ENCODE data around the gene SECISBP2.
"Not testable (repeated sequence)": the region's sequence is repeated elsewhere in the genome, so short reads cannot be mapped to it uniquely, and the experiment has no call there.

Gene SECISBP2

DNA sequence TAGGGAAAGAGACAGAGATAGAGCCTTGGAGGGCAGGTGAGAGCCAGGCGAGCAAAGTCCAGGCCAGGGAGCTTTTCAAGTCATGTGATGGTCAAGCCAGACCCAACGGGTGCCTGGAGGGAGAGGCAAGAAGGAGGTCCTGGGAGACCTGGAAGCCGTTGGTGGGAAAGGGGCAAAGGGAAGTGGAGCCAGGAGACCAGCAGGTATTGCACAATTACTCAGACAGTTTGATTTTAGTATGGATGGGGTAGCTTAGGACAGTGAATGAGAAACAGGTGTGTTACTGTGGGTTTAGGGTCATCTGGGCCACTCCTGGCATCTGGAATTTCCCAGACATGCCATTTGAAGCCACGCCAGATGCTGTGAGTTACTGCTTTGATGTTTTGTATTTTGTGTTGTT is 5.1 kb downstream of the SECISBP2 start:
- H3K4me1 ChIP-seq (ENCODE audit: control insufficient read depth, insufficient read depth, low read length): peaks cover 8% of the 10 kb centered on the region
- H3K27me3 ChIP-seq (ENCODE audit: control insufficient read depth in 1 of 2, insufficient read depth in 2 of 2, low read length in 2 of 2): no peaks in the 10 kb centered on the region
- no peak overlapping the region for H3K27ac ChIP-seq (ENCODE audit: low read length)
- no peak overlapping the region for H3K4me3 ChIP-seq (ENCODE audit: low read length in 2 of 2)
- H3K9ac ChIP-seq (ENCODE audit: low read length in 2 of 2): no peak overlapping the region
- H3K36me3 ChIP-seq (ENCODE audit: control insufficient read depth in 2 of 2, insufficient read depth in 2 of 2, low read length in 2 of 2): peaks cover 8% of the 10 kb centered on the region in 2 donors
- no peaks in the 10 kb centered on the region for H3K9me3 ChIP-seq (ENCODE audit: control insufficient read depth in 2 of 2, low read length in 2 of 2)

DNA sequence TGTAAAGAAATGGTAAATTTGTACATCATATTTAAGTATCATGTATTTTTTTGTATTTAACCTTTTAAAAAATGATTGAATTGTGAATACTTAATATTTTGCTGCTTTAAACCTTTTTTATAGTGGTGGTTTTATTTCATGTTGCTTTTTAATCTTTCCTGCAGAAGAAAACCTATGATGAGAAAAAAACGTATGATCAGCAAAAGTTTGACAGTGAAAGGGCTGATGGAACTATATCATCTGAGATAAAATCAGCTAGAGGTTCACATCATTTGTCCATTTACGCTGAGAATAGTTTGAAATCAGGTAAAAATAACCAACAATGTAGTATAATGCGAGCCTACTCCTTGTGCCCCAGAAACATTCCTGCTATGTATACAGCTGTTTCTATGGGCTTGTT is 7.4 kb downstream of the SECISBP2 start:
- H3K9ac ChIP-seq (ENCODE audit: low read length in 2 of 2): no peak overlapping the region
- no peaks in the 10 kb centered on the region for H3K27me3 ChIP-seq (ENCODE audit: control insufficient read depth in 1 of 2, insufficient read depth in 2 of 2, low read length in 2 of 2)
- H3K36me3 ChIP-seq (ENCODE audit: control insufficient read depth in 2 of 2, insufficient read depth in 2 of 2, low read length in 2 of 2): peaks cover 19 to 24% of the 10 kb centered on the region in 2 donors
- no peaks in the 10 kb centered on the region for H3K4me1 ChIP-seq (ENCODE audit: control insufficient read depth, insufficient read depth, low read length)
- no peak overlapping the region for H3K27ac ChIP-seq (ENCODE audit: low read length)
- no peak overlapping the region for H3K4me3 ChIP-seq (ENCODE audit: low read length in 2 of 2)
- H3K9me3 ChIP-seq (ENCODE audit: control insufficient read depth in 2 of 2, low read length in 2 of 2): no peaks in the 10 kb centered on the region

DNA sequence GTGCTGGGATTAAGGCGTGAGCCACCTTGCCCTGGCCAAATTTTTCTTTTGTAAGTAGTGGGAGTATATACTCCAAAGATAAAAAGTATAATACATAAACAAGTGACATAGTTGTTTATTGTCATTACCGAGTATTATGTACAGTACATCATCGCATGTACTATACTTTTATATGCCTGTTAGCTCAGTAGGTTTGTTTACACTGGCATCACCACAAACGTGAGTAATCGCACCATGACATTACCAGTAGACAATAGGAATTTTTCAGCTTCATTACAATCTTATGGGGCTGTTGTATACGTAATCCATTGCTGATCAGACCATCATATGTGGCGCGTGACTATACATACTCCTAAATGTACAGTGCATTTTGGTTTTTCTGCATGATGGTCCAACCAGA is 9.8 kb downstream of the SECISBP2 start:
- Histone ChIP-seq H3K27ac (ENCODE audit: low read length) (no peak overlapping the region), H3K4me3 (ENCODE audit: low read length in 2 of 2) (no peak overlapping the region), H3K9me3 (ENCODE audit: control insufficient read depth in 2 of 2, low read length in 2 of 2) (no peaks in the 10 kb centered on the region), H3K4me1 (ENCODE audit: control insufficient read depth, insufficient read depth, low read length) (no peaks in the 10 kb centered on the region), H3K36me3 (ENCODE audit: control insufficient read depth in 2 of 2, insufficient read depth in 2 of 2, low read length in 2 of 2) (peaks cover 26 to 39% of the 10 kb centered on the region in 2 donors), H3K27me3 (ENCODE audit: control insufficient read depth in 1 of 2, insufficient read depth in 2 of 2, low read length in 2 of 2) (no peaks in the 10 kb centered on the region), H3K9ac (ENCODE audit: low read length in 2 of 2) (no peak overlapping the region)

DNA sequence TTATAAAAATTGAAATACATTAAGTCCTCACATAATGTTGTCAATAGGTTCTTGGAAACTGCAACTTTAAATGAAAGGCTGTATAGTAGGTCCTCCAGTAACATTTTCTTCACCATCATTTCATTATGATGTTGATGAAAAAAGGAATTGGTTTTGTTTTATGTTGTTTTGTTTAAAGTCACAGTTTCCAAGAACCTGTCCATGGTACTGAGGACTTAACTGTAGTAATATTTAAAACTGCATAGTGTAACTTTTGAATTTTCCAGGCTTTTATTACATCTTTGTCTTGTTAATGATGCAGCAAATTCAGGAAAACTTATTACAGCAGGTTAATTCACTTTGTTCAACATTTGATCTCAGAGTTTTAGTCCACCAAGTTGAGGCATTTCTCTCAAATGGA is 11.6 kb downstream of the SECISBP2 start:
- Histone ChIP-seq H3K27ac (ENCODE audit: low read length) (no peak overlapping the region), H3K4me3 (ENCODE audit: low read length in 2 of 2) (no peak overlapping the region), H3K4me1 (ENCODE audit: control insufficient read depth, insufficient read depth, low read length) (no peaks in the 10 kb centered on the region), H3K36me3 (ENCODE audit: control insufficient read depth in 2 of 2, insufficient read depth in 2 of 2, low read length in 2 of 2) (peaks cover 42 to 51% of the 10 kb centered on the region in 2 donors), H3K9me3 (ENCODE audit: control insufficient read depth in 2 of 2, low read length in 2 of 2) (no peaks in the 10 kb centered on the region), H3K27me3 (ENCODE audit: control insufficient read depth in 1 of 2, insufficient read depth in 2 of 2, low read length in 2 of 2) (no peaks in the 10 kb centered on the region), H3K9ac (ENCODE audit: low read length in 2 of 2) (no peak overlapping the region)

DNA sequence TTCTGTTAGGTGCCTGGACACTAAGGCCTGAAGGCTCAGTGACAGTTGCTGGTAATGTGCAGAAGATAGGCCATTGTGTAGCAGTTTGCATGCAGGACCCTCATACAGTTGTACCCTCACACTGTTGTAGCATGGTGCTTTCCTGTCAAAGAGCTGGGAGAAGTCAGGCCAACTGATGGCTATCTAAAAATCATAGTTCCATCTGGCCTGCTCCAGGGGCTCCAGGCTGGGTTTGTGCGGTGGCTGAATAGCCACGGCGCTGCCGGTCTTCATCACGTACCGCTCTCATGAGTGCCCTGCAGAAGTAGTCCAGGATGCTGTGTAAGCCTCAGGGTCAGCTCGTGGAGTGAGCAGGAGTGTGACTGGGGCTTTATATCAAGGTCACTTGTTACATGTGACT is 12.2 kb downstream of the SECISBP2 start:
- H3K9me3 ChIP-seq (ENCODE audit: control insufficient read depth in 2 of 2, low read length in 2 of 2): no peaks in the 10 kb centered on the region
- no peak overlapping the region for H3K27ac ChIP-seq (ENCODE audit: low read length)
- no peak overlapping the region for H3K4me3 ChIP-seq (ENCODE audit: low read length in 2 of 2)
- no peak overlapping the region for H3K9ac ChIP-seq (ENCODE audit: low read length in 2 of 2)
- peaks cover 47 to 51% of the 10 kb centered on the region in 2 donors for H3K36me3 ChIP-seq (ENCODE audit: control insufficient read depth in 2 of 2, insufficient read depth in 2 of 2, low read length in 2 of 2)
- no peaks in the 10 kb centered on the region for H3K4me1 ChIP-seq (ENCODE audit: control insufficient read depth, insufficient read depth, low read length)
- H3K27me3 ChIP-seq (ENCODE audit: control insufficient read depth in 1 of 2, insufficient read depth in 2 of 2, low read length in 2 of 2): no peaks in the 10 kb centered on the region

DNA sequence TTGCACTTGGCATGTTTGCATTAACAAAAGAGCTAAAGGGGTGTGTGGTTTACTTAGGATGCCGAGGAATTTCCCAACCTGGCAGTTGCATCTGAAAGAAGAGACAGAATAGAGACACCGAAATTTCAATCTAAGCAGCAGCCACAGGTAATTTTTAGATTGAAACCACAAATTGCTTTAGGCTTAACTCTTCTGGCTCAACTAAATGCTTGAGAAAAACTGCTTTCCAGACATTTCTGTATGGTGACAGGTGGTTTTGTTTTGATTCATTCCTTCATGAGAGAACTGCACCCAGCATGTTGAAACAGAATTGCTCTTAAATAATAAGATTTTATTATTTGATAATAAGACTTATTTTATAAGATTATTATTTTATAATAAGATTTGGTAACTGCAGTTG is 21.5 kb downstream of the SECISBP2 start:
- H3K9ac ChIP-seq (ENCODE audit: low read length in 2 of 2): no peak overlapping the region
- no peak overlapping the region for H3K27ac ChIP-seq (ENCODE audit: low read length)
- H3K9me3 ChIP-seq (ENCODE audit: control insufficient read depth in 2 of 2, low read length in 2 of 2): no peaks in the 10 kb centered on the region
- H3K4me3 ChIP-seq (ENCODE audit: low read length in 2 of 2): no peak overlapping the region
- H3K27me3 ChIP-seq (ENCODE audit: control insufficient read depth in 1 of 2, insufficient read depth in 2 of 2, low read length in 2 of 2): no peaks in the 10 kb centered on the region
- peaks cover 31 to 40% of the 10 kb centered on the region in 2 donors for H3K36me3 ChIP-seq (ENCODE audit: control insufficient read depth in 2 of 2, insufficient read depth in 2 of 2, low read length in 2 of 2)
- H3K4me1 ChIP-seq (ENCODE audit: control insufficient read depth, insufficient read depth, low read length): no peaks in the 10 kb centered on the region

DNA sequence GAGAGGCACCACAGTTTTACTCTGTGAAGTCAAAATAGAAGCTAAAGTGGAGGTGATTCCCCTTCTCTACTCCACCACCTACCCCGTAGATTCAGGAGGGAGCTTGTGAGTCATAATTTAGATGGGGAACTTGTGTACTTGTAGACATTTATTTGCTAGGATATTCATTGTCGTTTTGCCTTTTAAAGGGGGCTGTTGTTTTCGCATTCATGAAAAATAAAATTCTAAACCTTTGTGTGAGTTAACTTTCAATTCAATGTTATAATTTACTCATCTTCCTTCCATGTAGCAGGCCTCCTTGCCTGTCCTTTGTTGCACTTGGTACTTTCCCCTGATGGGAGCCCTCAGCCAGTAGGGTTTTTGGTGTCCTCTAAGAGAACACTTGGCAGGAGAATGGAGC is 22.0 kb downstream of the SECISBP2 start:
- no peaks in the 10 kb centered on the region for H3K27me3 ChIP-seq (ENCODE audit: control insufficient read depth in 1 of 2, insufficient read depth in 2 of 2, low read length in 2 of 2)
- no peak overlapping the region for H3K4me3 ChIP-seq (ENCODE audit: low read length in 2 of 2)
- peaks cover 33 to 42% of the 10 kb centered on the region in 2 donors for H3K36me3 ChIP-seq (ENCODE audit: control insufficient read depth in 2 of 2, insufficient read depth in 2 of 2, low read length in 2 of 2)
- no peak overlapping the region for H3K9ac ChIP-seq (ENCODE audit: low read length in 2 of 2)
- no peaks in the 10 kb centered on the region for H3K9me3 ChIP-seq (ENCODE audit: control insufficient read depth in 2 of 2, low read length in 2 of 2)
- H3K27ac ChIP-seq (ENCODE audit: low read length): no peak overlapping the region
- no peaks in the 10 kb centered on the region for H3K4me1 ChIP-seq (ENCODE audit: control insufficient read depth, insufficient read depth, low read length)

DNA sequence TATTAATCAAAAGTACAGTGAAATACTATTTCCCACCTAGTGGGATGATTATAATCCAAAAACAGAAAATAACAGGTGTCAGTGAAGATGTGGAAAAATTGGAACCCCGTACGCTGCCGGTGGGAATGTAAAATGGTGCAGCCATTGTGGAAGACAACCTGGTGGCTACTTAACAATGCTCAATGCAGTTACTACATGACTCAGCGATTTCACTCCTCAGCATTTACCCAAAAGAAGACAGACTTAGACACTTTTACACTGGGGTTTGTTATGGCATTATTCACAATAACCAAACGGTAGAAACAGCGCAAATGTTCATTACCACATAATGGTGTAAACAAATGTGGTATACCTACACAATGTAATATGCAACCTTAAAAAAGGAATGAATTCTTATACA is 23.9 kb downstream of the SECISBP2 start:
- Histone ChIP-seq H3K4me1 (ENCODE audit: control insufficient read depth, insufficient read depth, low read length) (no peaks in the 10 kb centered on the region), H3K36me3 (ENCODE audit: control insufficient read depth in 2 of 2, insufficient read depth in 2 of 2, low read length in 2 of 2) (peaks cover 45 to 56% of the 10 kb centered on the region in 2 donors), H3K9ac (ENCODE audit: low read length in 2 of 2) (no peak overlapping the region), H3K27me3 (ENCODE audit: control insufficient read depth in 1 of 2, insufficient read depth in 2 of 2, low read length in 2 of 2) (no peaks in the 10 kb centered on the region), H3K9me3 (ENCODE audit: control insufficient read depth in 2 of 2, low read length in 2 of 2) (no peaks in the 10 kb centered on the region), H3K4me3 (ENCODE audit: low read length in 2 of 2) (no peak overlapping the region), H3K27ac (ENCODE audit: low read length) (no peak overlapping the region)

DNA sequence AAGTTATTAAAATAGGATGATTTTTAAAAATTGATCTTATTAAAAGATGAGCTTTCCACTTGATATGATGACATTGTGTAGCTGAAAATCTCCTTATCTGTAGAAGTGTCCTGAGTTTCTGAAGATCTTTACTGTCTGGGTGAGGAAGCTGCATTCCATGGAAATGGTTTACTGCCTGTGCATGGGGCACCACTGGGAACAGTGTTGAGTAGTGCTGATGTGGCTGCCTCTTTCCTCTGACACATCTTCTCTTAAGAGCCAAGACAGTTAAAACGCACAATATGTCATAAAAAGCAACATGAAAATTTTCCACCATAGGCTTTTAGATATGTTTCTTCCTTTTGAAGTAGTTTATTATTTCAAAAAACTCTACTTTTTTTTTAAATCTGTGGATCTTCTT is 24.6 kb downstream of the SECISBP2 start:
- no peak overlapping the region for H3K9ac ChIP-seq (ENCODE audit: low read length in 2 of 2)
- H3K36me3 ChIP-seq (ENCODE audit: control insufficient read depth in 2 of 2, insufficient read depth in 2 of 2, low read length in 2 of 2): peaks cover 43 to 50% of the 10 kb centered on the region in 2 donors
- no peaks in the 10 kb centered on the region for H3K4me1 ChIP-seq (ENCODE audit: control insufficient read depth, insufficient read depth, low read length)
- no peaks in the 10 kb centered on the region for H3K9me3 ChIP-seq (ENCODE audit: control insufficient read depth in 2 of 2, low read length in 2 of 2)
- no peak overlapping the region for H3K27ac ChIP-seq (ENCODE audit: low read length)
- no peaks in the 10 kb centered on the region for H3K27me3 ChIP-seq (ENCODE audit: control insufficient read depth in 1 of 2, insufficient read depth in 2 of 2, low read length in 2 of 2)
- no peak overlapping the region for H3K4me3 ChIP-seq (ENCODE audit: low read length in 2 of 2)

DNA sequence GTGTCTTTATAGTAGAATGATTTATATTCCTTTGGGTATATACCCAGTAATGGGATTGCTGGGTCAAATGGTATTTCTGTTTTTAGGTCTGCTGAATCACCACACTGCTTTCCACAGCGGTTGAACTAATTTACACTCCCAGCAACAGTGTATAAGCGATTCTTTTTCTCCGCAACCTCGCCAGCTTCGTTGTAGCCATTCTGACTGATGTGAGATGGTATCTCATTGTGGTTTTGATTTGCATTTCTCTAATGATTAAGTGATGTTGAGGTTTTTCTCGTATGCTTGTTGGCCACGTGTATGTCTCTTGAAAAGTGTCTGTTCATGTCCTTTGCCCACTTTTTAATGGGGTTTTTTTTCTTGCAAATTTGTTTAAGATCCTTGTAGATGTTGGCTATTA is 25.5 kb downstream of the SECISBP2 start:
- H3K27ac ChIP-seq (ENCODE audit: low read length); H3K4me3 ChIP-seq (ENCODE audit: low read length in 2 of 2); H3K9ac ChIP-seq (ENCODE audit: low read length in 2 of 2); H3K4me1 ChIP-seq (ENCODE audit: control insufficient read depth, insufficient read depth, low read length); H3K27me3 ChIP-seq (ENCODE audit: control insufficient read depth in 1 of 2, insufficient read depth in 2 of 2, low read length in 2 of 2); H3K9me3 ChIP-seq (ENCODE audit: control insufficient read depth in 2 of 2, low read length in 2 of 2): not testable (repeated sequence)
- H3K36me3 ChIP-seq (ENCODE audit: control insufficient read depth in 2 of 2, insufficient read depth in 2 of 2, low read length in 2 of 2): peaks cover 46 to 57% of the 10 kb centered on the region in 2 donors

DNA sequence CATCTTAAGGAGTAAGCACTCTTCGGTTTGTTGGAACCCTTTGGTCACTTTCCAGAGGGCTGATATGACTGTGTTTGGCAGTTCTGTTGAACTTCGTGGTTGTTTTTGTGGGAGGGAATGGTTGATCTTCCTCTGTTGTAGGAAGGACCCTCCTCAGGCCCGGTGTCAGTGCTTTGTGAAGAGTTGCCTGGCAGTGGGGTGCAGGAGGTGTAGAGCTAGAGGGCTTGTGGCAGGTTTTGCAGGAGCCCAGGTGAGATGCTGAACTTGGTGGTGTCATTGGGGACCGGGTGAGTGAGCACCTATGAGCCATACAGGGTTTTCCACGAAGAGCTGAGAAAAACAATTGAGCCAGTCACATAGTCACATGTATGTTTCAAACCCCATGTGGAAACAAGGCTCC is 27.2 kb downstream of the SECISBP2 start:
- Histone ChIP-seq H3K9ac (ENCODE audit: low read length in 2 of 2) (no peak overlapping the region), H3K4me3 (ENCODE audit: low read length in 2 of 2) (no peak overlapping the region), H3K36me3 (ENCODE audit: control insufficient read depth in 2 of 2, insufficient read depth in 2 of 2, low read length in 2 of 2) (peaks cover 54 to 66% of the 10 kb centered on the region in 2 donors), H3K9me3 (ENCODE audit: control insufficient read depth in 2 of 2, low read length in 2 of 2) (no peaks in the 10 kb centered on the region), H3K4me1 (ENCODE audit: control insufficient read depth, insufficient read depth, low read length) (no peaks in the 10 kb centered on the region), H3K27me3 (ENCODE audit: control insufficient read depth in 1 of 2, insufficient read depth in 2 of 2, low read length in 2 of 2) (no peaks in the 10 kb centered on the region), H3K27ac (ENCODE audit: low read length) (no peak overlapping the region)
